22Rv1 (cell line): Measurements from ENCODE around the gene MEOX2.

Experiments
- H3K27ac ChIP-seq: fragments of 450-650 bp; 2 replicates; pipeline ENCODE4 v1.5.1; 2017
- CTCF ChIP-seq: fragments of 450-650 bp; IDR thresholded peaks from 2 replicates; pipeline ENCODE4 v1.5.1; 2017; ENCODE audit warnings: mild to moderate bottlenecking
- ZFX ChIP-seq: fragments of 450-650 bp; IDR thresholded peaks from 2 replicates; pipeline ENCODE4 v1.6.1; 2017; ENCODE audit warnings: antibody characterized with exemption, borderline replicate concordance

The MEOX2 gene

GRCh38 chr7:15709978-15710377 lies 23.5 kb upstream of the MEOX2 start:
- no peak overlapping the region for H3K27ac ChIP-seq
- TF ChIP-seq CTCF (no peak), ZFX (no peak)

- TF ChIP-seq ZFX (no peak), CTCF (no peak)
- no peak overlapping the region for H3K27ac ChIP-seq
These were observed 21.1 kb upstream of the MEOX2 start for GRCh38 chr7:15707570-15707969.

- H3K27ac ChIP-seq, result no peak overlapping the region
- TF ChIP-seq CTCF (no peak), ZFX (no peak)
These were observed 17.2 kb upstream of the MEOX2 start for GRCh38 chr7:15703732-15704131.

GRCh38 chr7:15692501-15693020 lies 6.1 kb upstream of the MEOX2 start:
- TF ChIP-seq CTCF (no peak), ZFX (no peak)
- no peak overlapping the region for H3K27ac ChIP-seq

GRCh38 chr7:15688911-15689310 lies 2.4 kb upstream of the MEOX2 start:
- H3K27ac ChIP-seq, result no peak overlapping the region
- no peak for TF ChIP-seq CTCF
- TF ChIP-seq ZFX, result no peak

- TF ChIP-seq CTCF, result no peak
- TF ChIP-seq ZFX, result no peak
These were observed 1.8 kb upstream of the MEOX2 start for GRCh38 chr7:15688279-15688626.

GRCh38 chr7:15687546-15688278 lies 1.2 kb upstream of the MEOX2 start:
- no peak for TF ChIP-seq CTCF
- TF ChIP-seq ZFX, result no peak
- no peak overlapping the region for H3K27ac ChIP-seq

More at GRCh38 chr7:15688279-15688626, 1.8 kb upstream of the MEOX2 start:
- H3K27ac ChIP-seq, result no peak overlapping the region
